ENCODE measurements around the gene HTT-AS.

Gene HTT-AS

DNA sequence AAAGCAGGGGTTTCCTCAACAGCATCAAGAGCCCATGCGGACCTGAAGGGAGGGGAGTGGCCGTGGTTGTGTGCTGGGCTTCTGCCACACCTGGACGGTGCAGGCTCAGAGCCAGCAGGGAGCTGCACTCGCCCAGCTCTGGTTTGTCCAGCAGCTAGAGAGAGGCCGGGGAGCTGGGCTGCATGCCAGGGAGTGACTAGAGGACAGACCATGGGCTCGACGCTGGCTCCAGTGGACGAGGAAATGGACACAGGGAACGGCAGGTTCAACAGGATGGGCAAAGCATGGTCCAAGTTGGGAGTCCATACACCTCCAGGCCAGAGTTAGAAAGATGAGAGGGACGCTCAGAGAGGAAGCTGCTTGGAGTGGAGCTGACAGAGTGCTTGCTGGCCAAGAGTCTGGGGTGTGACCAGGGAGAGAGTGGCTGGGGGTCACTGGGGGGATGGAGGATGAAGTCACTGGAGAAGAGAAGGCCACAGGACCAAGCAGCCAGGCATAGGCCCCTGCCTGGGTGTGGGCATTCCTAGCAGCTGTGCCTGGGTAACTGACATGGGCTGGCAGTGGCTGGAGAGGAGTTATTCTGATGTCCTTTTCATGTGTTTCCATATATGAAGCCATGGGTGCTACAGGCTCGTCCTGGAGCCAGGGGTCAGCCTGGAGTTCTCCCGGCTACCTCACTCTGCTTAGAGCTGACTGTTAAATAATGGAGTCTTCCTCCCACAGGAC lies 42.8 kb downstream of the HTT-AS start:
- FAIRE-seq = no peak
- no peak for DNase-seq (ENCODE audit: insufficient read length, low spot score)

- DNase-seq (ENCODE audit: insufficient read length, low spot score) (no peak), FAIRE-seq (no peak)
Observed at GRCh38 chr4:3030566-3031356, 43.6 kb downstream of the HTT-AS start.

GRCh38 chr4:3029464-3029863 lies 44.9 kb downstream of the HTT-AS start:
- FAIRE-seq = no peak
- no peak for DNase-seq (ENCODE audit: insufficient read length, low spot score)

GRCh38 chr4:3026540-3026939 lies 47.8 kb downstream of the HTT-AS start:
- DNase-seq (ENCODE audit: insufficient read length, low spot score) = no peak
- FAIRE-seq = no peak

- DNase-seq (ENCODE audit: insufficient read length, low spot score) (no peak), FAIRE-seq (no peak)
Observed at GRCh38 chr4:3025881-3026280, 48.5 kb downstream of the HTT-AS start.

GRCh38 chr4:3022651-3023050 lies 51.7 kb downstream of the HTT-AS start:
- DNase-seq (ENCODE audit: insufficient read length, low spot score) (no peak), FAIRE-seq (no peak)

- no peak for FAIRE-seq
- no peak for DNase-seq (ENCODE audit: insufficient read length, low spot score)
Observed at GRCh38 chr4:3022112-3022511, 52.2 kb downstream of the HTT-AS start.

- DNase-seq (ENCODE audit: insufficient read length, low spot score) (no peak), FAIRE-seq (no peak)
Observed at GRCh38 chr4:3021627-3022026, 52.7 kb downstream of the HTT-AS start.

DNA sequence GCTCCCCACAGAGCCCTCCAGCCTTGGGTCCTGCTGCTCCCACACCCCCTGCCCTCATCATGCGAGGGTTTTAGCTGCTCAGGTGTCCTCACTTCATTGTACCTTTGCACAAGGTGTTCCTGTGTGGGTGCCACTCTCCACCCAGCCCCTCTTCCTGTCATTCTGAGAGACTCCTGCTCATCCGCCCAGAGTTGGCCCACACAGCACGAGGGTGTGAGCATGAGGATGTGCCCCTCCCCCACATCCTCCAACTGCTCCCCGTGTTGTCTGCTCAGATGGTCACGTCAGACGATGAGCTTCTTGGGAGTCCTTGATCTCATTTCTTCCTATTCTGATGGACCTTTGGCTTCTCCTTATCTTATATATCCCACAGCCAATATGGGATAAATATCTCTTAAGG lies 53.2 kb downstream of the HTT-AS start:
- FAIRE-seq (no peak), DNase-seq (ENCODE audit: insufficient read length, low spot score) (no peak)

GRCh38 chr4:3019145-3019846 lies 55.0 kb downstream of the HTT-AS start:
- DNase-seq (ENCODE audit: insufficient read length, low spot score) (no peak), FAIRE-seq (no peak)

DNA sequence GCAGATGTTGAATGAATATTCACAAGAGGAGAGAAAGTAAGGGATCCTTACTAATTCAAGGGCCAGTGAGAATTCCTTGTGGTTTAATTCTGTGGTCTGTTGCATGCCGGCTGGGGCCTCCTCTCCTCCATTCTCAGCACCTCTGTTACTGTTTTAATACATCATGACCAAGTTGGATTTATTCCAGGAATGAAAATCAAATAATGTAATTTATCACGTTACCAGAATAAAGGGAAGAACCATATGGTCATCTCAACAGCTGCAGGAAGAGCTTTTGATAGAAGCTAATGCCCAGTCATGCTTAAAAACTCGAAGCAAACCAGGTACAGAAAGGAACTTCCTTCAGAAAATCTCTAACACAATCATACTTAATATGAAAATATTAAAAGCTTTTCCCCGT lies 56.8 kb downstream of the HTT-AS start:
- no peak for FAIRE-seq

DNA sequence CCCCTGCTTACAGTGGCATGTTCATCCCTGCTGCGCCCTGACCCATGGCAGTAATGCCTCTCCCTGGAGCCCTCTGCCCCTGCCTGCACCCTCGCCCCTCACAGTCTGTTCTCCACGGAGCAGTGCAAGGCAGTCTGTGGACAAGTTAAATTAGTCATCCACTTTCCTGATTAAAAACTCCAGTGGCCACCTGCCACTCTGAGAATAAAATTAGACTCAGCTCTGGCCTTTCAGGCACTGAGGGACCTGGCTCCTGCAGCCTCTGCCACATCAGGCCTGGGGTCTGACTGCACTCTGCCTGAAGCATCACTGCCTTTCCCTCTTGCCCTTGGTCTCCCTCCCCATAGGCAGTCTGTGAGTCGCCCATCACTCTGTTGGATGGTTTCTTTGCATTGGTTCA lies 57.4 kb downstream of the HTT-AS start:
- DNase-seq (ENCODE audit: insufficient read length, low spot score) (no peak), FAIRE-seq (no peak)

More for the DNA sequence above, 56.8 kb downstream of the HTT-AS start:
- DNase-seq (ENCODE audit: insufficient read length, low spot score) = no peak

- FAIRE-seq (no peak), DNase-seq (ENCODE audit: insufficient read length, low spot score) (no peak)
Observed at GRCh38 chr4:3013839-3014350, 60.4 kb downstream of the HTT-AS start.
